ENCODE measurements around the gene HLA-DQB1. TPM values are rescaled to one million over a fixed set of nuclear protein-coding genes. Genes with fewer than 3 reads are reported as not detected.

HLA-DQB1 gene
- total and polyA plus RNA-seq, 2 of the 8 experiments (the other 6 are each of a cell fraction or from before 2014, with no cell fraction given), result 1.2 to 5.2 TPM

GRCh38 chr6:32662099-32662498 is 4.4 kb downstream of the HLA-DQB1 start (continued):
- TF ChIP-seq GTF2F1 (IDR thresholded peaks at IDR 0.05; ENCODE audit: borderline replicate concordance, low read depth, low read length) (no peak), SIN3A (conservative IDR thresholded peaks at IDR 0.05 in 1 of 2, IDR thresholded peaks at IDR 0.05 in 1 of 2; ENCODE audit: low read depth in 1 of 2, low read length in 2 of 2) (no peak), EGR1 (IDR thresholded peaks at IDR 0.05; ENCODE audit: borderline replicate concordance, low read depth, low read length) (no peak), BCL11A (IDR thresholded peaks at IDR 0.05; ENCODE audit: low read depth in 2 of 2, low read length in 2 of 2) (no peak), SIRT6 (IDR thresholded peaks at IDR 0.05; ENCODE audit: low read length) (no peak), RAD21 (IDR thresholded peaks at IDR 0.05 in 1 of 2, conservative IDR thresholded peaks at IDR 0.05 in 1 of 2; ENCODE audit: low read depth in 2 of 2, low read length in 2 of 2) (no peak), CEBPB (IDR thresholded peaks at IDR 0.05; ENCODE audit: low read depth, low read length) (no peak), NANOG (IDR thresholded peaks at IDR 0.05; ENCODE audit: insufficient read depth, low read depth, low read length, poor library complexity, severe bottlenecking) (no peak), CHD1 (IDR thresholded peaks at IDR 0.05; ENCODE audit: low read depth, low read length) (no peak), GABPA (IDR thresholded peaks at IDR 0.05; ENCODE audit: borderline replicate concordance, insufficient read depth, low read length) (no peak)

All from H1 (cell line).